Measurements from ENCODE around the gene KIF5A. TPM values are rescaled to one million over a fixed set of nuclear protein-coding genes. Genes with fewer than 3 reads are reported as not detected.

KIF5A gene
- polyA plus RNA-seq, 5 donors, result 4.6 to 6.1 (median 5.1) TPM

GRCh38 chr12:57619434-57620244 is 69.8 kb downstream of the KIF5A start:
- no peak for DNase-seq

GRCh38 chr12:57620245-57620935 is 70.5 kb downstream of the KIF5A start:
- DNase-seq, result no peak

GRCh38 chr12:57620936-57621496 is 71.2 kb downstream of the KIF5A start:
- no peak for DNase-seq

- DNase-seq, result peak; percentile 51 to 53
Observed at GRCh38 chr12:57621497-57622292, 71.9 kb downstream of the KIF5A start.

- DNase-seq, result no peak
Observed at GRCh38 chr12:57622293-57623245, 72.7 kb downstream of the KIF5A start.

- no peak for DNase-seq
Observed at GRCh38 chr12:57623385-57623784, 73.5 kb downstream of the KIF5A start.

GRCh38 chr12:57623811-57624390 is 74.1 kb downstream of the KIF5A start:
- DNase-seq, result no peak

GRCh38 chr12:57624441-57625220 is 74.8 kb downstream of the KIF5A start:
- no peak for DNase-seq

GRCh38 chr12:57625261-57626032 is 75.6 kb downstream of the KIF5A start:
- DNase-seq, result no peak

- no peak for DNase-seq
Observed at GRCh38 chr12:57626111-57626920, 76.5 kb downstream of the KIF5A start.

- no peak for DNase-seq
Observed at GRCh38 chr12:57626921-57627445, 77.1 kb downstream of the KIF5A start.

- DNase-seq, result no peak
Observed at GRCh38 chr12:57627501-57628279, 77.8 kb downstream of the KIF5A start.

- DNase-seq, result no peak
Observed at GRCh38 chr12:57628280-57629191, 78.7 kb downstream of the KIF5A start.

GRCh38 chr12:57629897-57630471 is 80.1 kb downstream of the KIF5A start:
- DNase-seq, result no peak

- DNase-seq, result no peak
Observed at GRCh38 chr12:57630891-57631433, 81.1 kb downstream of the KIF5A start.

Data from right lung (tissue), 5 donors.